Stomach (tissue), 9 donors: ENCODE results near the gene KLRC4. TPM values are rescaled to one million over a fixed set of nuclear protein-coding genes. Genes with fewer than 3 reads are reported as not detected.
"Not testable (repeated sequence)": the region's sequence is repeated elsewhere in the genome, so short reads cannot be mapped to it uniquely, and the experiment has no call there.

ENCODE experiments used
- DNase-seq, 2 donors: peaks; one replicate each; pipeline versions ENCODE4 v3.0.0 to v3.0.0-alpha.2; 2013 to 2019
- H3K27ac ChIP-seq, 5 donors: fragments of 200-600 bp in 4 of 5; sonication (generic) in 4 of 5; one replicate each; pipeline ENCODE4 v1.5.1; 2013 to 2019; ENCODE audit warnings: mild to moderate bottlenecking in 1 of 5, moderate library complexity in 1 of 5
- H3K27me3 ChIP-seq, 3 donors: fragments of 200-600 bp; sonication (generic); one replicate each; pipeline ENCODE4 v1.5.1; 2017 to 2019; ENCODE audit warnings: mixed run types in 1 of 3
- H3K36me3 ChIP-seq, 4 donors: fragments of 200-600 bp; sonication (generic); 1 replicate in 3 of 4; 2 replicates in 1 of 4; pipeline ENCODE4 v1.5.1; 2016 to 2019
- H3K4me1 ChIP-seq, 4 donors: fragments of 200-600 bp; sonication (generic); one replicate each; pipeline ENCODE4 v1.5.1; 2016 to 2019
- H3K4me3 ChIP-seq, 4 donors: fragments of 200-600 bp; sonication (generic) in 3 of 4; one replicate each; pipeline ENCODE4 v1.5.1; 2016 to 2019; ENCODE audit warnings: mild to moderate bottlenecking in 1 of 4
- H3K9me3 ChIP-seq, 4 donors: fragments of 200-600 bp; sonication (generic); one replicate each; pipeline ENCODE4 v1.5.1; 2016 to 2019
- EP300 ChIP-seq: sonication (generic); formaldehyde crosslinking; IDR thresholded peaks from one replicate; pipeline ENCODE4 v1.6.1; 2017; ENCODE audit warnings: antibody characterized with exemption
- POLR2A ChIP-seq, 4 donors: fragments of 450-650 bp; IDR thresholded peaks; one replicate each; pipeline ENCODE4 v1.6.1; 2016; ENCODE audit warnings: antibody characterized with exemption in 4 of 4, control low read depth in 2 of 4, mild to moderate bottlenecking in 1 of 4, moderate library complexity in 1 of 4
- POLR2AphosphoS5 ChIP-seq, 3 donors: sonication (generic); formaldehyde crosslinking; IDR thresholded peaks; one replicate each; pipeline ENCODE4 v1.6.1; 2016; ENCODE audit warnings: antibody characterized with exemption in 3 of 3
- WGBS, 5 donors: extraction: QIAGEN DNeasy Blood & Tissue Kit in 3 of 5; methylation state at CpG; one replicate each; pipeline versions ENCODE4 v1.1.5 to v1.1.7; 2013 to 2018; 5-methylcytosine and 5-hydroxymethylcytosine counted together
- intact Hi-C: fragments of 100-400 bp; cut with DNase I; formaldehyde crosslinking; loops from one replicate; pipeline ENCODE4 v1.15.1; 2023; ENCODE audit warnings: low total_unique reads
- polyA plus RNA-seq, 3 donors: library from polyadenylated mRNA; stranded (reverse); fragments of 200-250 nt; gene quantifications; one replicate each; pipeline ENCODE4 v1.2.3, GENCODE V29; 2013
- total RNA-seq, 5 donors: library from RNA; depleted of rRNA; stranded (reverse); fragments of >200 nt; gene quantifications; one replicate each; pipeline versions ENCODE4 v1.1.0 to v1.2.3, GENCODE V29; 2014 to 2016
- TF ChIP-seq, protein P1 (sequence below), 7 experiments: fragments of 450-650 bp in 4 of 7; fragments of 200-600 bp in 3 of 7; sonication (generic) in 3 of 7; IDR thresholded peaks; one replicate each; pipeline ENCODE4 v1.5.1; 2016 to 2019; ENCODE audit warnings: antibody characterized with exemption in 7 of 7, control low read depth in 2 of 7, mild to moderate bottlenecking in 1 of 7
- donor health status: healthy with polysubstance abuse.
- donor health status: Bipolar disorder and iron deficiency.
- donor health status: healthy.

KLRC4 gene
- total and polyA plus RNA-seq, 8 donors = 0.13 to 1.3 TPM; not detected in 6

GRCh38 chr12:10386857-10387256 is 22.7 kb downstream of the KLRC4 start:
- intact Hi-C loops = no loop called here
- H3K27ac ChIP-seq = no peak overlapping the region
- H3K4me1 ChIP-seq = peaks cover 0 to 2% (median under 1%) of the 10 kb centered on the region in 4 donors
- TF ChIP-seq, protein P1, sequence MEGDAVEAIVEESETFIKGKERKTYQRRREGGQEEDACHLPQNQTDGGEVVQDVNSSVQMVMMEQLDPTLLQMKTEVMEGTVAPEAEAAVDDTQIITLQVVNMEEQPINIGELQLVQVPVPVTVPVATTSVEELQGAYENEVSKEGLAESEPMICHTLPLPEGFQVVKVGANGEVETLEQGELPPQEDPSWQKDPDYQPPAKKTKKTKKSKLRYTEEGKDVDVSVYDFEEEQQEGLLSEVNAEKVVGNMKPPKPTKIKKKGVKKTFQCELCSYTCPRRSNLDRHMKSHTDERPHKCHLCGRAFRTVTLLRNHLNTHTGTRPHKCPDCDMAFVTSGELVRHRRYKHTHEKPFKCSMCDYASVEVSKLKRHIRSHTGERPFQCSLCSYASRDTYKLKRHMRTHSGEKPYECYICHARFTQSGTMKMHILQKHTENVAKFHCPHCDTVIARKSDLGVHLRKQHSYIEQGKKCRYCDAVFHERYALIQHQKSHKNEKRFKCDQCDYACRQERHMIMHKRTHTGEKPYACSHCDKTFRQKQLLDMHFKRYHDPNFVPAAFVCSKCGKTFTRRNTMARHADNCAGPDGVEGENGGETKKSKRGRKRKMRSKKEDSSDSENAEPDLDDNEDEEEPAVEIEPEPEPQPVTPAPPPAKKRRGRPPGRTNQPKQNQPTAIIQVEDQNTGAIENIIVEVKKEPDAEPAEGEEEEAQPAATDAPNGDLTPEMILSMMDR (IDR thresholded peaks at IDR 0.05) = no peak
- no peak for TF ChIP-seq POLR2A (IDR thresholded peaks at IDR 0.05)
- TF ChIP-seq EP300 = no peak
- no peak for TF ChIP-seq POLR2AphosphoS5 (IDR thresholded peaks at IDR 0.05)
- no peak overlapping the region for H3K4me3 ChIP-seq
- no peaks in the 10 kb centered on the region for H3K9me3 ChIP-seq
- DNase-seq = no peak
- 49 to 72% (median 59%) methylated on average over 1 of the region's 1 CpG for WGBS, 5 donors
- no peaks in the 10 kb centered on the region for H3K27me3 ChIP-seq
- H3K36me3 ChIP-seq = no peaks in the 10 kb centered on the region

- H3K4me1 ChIP-seq = no peaks in the 10 kb centered on the region
- no peak overlapping the region for H3K4me3 ChIP-seq
- TF ChIP-seq, protein P1 (IDR thresholded peaks at IDR 0.05) = no peak
- TF ChIP-seq POLR2AphosphoS5 (IDR thresholded peaks at IDR 0.05) (no peak), EP300 (no peak), POLR2A (IDR thresholded peaks at IDR 0.05) (no peak)
- 19 to 39% (median 28%) methylated on average over 2 of the region's 2 CpGs for WGBS, 5 donors
- H3K9me3 ChIP-seq = no peaks in the 10 kb centered on the region
- intact Hi-C loops = no loop called here
- H3K36me3 ChIP-seq = no peaks in the 10 kb centered on the region
- H3K27me3 ChIP-seq = no peaks in the 10 kb centered on the region
- H3K27ac ChIP-seq = no peak overlapping the region
- no peak for DNase-seq
These were observed 24.4 kb downstream of the KLRC4 start for GRCh38 chr12:10385166-10385613.

DNA sequence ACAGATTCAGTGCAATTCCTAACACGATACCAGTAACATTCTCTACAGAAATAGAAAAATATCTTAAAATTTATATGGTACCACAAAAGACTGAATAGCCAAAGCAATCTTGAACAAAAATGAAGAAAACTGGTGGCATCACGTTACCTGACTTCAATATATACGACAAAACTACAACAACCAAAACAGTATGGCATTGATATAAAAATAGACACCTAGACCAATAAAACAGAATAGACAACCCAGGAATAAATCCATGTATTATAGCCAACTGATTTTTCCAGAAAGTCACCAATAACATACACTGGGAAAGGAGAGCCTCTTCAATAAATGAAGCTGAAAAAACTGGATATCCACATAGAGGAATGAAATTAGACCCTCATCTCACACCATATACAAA is 25.4 kb downstream of the KLRC4 start:
- Histone ChIP-seq H3K4me1 (no peaks in the 10 kb centered on the region), H3K9me3 (no peaks in the 10 kb centered on the region), H3K27me3 (no peaks in the 10 kb centered on the region), H3K4me3 (no peak overlapping the region), H3K27ac (no peak overlapping the region), H3K36me3 (no peaks in the 10 kb centered on the region)
- TF ChIP-seq EP300 = no peak
- no peak for TF ChIP-seq POLR2A (IDR thresholded peaks at IDR 0.05)
- TF ChIP-seq, protein P1 (IDR thresholded peaks at IDR 0.05) = no peak
- no peak for TF ChIP-seq POLR2AphosphoS5 (IDR thresholded peaks at IDR 0.05)
- no peak for DNase-seq
- intact Hi-C loops = no loop called here
- 87 to 92% (median 89%) methylated on average over 3 of the region's 3 CpGs for WGBS, 5 donors

- DNase-seq = no peak
- no peak overlapping the region for H3K4me3 ChIP-seq
- H3K9me3 ChIP-seq = no peaks in the 10 kb centered on the region
- H3K27me3 ChIP-seq = no peaks in the 10 kb centered on the region
- intact Hi-C loops = no loop called here
- TF ChIP-seq, protein P1 (IDR thresholded peaks at IDR 0.05) = no peak
- TF ChIP-seq POLR2AphosphoS5 (IDR thresholded peaks at IDR 0.05) (no peak), POLR2A (IDR thresholded peaks at IDR 0.05) (no peak)
- no peaks in the 10 kb centered on the region for H3K4me1 ChIP-seq
- 85 to 92% (median 88%) methylated on average over 4 of the region's 4 CpGs for WGBS, 5 donors
- no peaks in the 10 kb centered on the region for H3K36me3 ChIP-seq
- peak overlapping the region in 1 of 5 donors; percentile 7 for H3K27ac ChIP-seq
These were observed 27.5 kb downstream of the KLRC4 start for GRCh38 chr12:10381928-10382628.

DNA sequence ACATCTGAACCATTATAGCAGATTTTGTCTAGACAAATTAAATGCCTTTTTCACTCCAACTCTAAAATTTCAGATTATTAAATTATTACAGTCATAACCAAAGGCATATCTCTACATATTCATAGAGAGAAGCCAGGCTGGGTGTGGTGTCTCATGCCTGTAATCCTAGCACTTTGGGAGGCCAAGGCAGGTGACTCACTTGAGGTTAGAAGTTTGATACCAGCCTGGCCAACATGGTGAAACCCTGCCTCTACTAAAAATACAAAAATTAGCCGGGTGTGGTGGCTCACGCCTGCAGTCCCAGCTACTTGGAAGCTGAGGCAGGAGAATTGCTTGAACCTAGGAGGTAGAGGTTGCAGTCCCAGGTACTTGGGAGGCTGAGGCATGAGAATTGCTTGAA is 30.8 kb downstream of the KLRC4 start:
- intact Hi-C loops, H3K9me3 ChIP-seq, H3K36me3 ChIP-seq, H3K4me1 ChIP-seq, H3K4me3 ChIP-seq, DNase-seq, H3K27me3 ChIP-seq, H3K27ac ChIP-seq: not testable (repeated sequence)
- 63 to 81% (median 78%) methylated on average over 2 of the region's 2 CpGs for WGBS, 5 donors
